Measurements from ENCODE around the gene TSC22D2.

Gene TSC22D2

DNA sequence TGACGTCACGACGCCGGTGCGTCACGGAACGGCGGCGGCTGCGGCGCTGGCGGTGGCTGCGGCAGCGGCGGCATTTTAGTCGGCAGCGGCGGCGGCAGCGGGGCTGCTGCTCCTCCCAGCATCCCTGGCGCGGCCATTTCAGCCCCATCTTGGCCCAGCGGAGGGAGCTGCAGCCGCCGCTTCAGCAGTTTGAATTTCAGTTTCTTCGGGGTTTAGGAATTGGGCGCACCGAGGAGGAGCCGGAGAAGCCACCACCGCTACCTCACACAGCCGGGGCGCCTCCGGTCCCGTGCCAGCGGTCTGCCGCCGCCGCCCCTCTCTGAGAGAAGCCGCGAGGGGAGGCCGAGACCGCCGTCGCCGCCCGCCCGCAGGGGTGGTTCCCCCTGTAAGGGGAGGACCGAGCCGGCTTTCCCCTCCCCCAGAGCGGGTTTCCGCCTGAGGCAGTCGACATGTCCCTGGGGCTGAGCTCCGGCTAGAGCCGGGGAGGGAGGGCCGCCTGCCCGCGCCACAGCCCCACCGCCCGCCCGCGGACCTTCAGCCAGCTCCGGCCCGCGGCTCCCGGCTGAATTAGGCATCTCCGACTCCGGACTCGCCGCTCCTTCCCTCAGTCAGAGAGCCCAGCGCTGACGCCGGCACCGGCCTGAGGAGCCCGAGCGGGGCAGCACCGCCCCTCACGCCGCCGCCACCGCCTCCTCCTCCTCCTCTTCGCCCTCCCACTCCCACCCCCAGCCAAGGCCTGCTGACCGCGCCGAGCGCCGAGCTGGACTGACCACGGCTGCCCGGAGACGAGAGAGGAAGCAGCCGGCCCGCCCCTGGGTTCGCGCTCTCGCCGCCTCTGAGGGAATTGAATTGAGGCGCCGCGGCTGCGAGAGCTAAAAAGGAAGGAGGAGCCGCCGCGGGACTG lies at the start of gene TSC22D2:
Gene TSC22D2 (plus strand): TSS at position 78 of the 904 bp plus-strand sequence. CDS start 1,053 bp downstream, outside the sequence.
- DNase-seq, result peak; percentile 98

DNA sequence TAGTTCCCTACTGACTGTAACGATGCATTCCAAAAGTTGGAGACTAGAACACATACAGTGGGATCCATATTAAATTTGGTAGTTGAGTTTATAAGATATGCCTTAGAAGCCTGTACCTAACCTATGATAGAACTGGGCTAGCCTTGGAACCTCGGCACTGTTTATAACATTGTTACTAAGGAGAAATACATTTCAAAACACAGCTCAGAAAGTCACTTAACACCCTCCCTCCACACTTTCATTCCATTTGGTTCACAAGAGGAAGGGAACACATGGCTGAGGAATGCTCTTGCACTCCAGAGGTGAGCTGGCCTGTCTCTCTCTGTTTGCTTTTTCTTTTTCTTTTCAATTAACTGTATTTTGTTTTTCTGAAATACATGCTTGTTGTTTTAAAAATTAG lies 48.7 kb upstream of the TSC22D2 start:
- no peak for DNase-seq

DNA sequence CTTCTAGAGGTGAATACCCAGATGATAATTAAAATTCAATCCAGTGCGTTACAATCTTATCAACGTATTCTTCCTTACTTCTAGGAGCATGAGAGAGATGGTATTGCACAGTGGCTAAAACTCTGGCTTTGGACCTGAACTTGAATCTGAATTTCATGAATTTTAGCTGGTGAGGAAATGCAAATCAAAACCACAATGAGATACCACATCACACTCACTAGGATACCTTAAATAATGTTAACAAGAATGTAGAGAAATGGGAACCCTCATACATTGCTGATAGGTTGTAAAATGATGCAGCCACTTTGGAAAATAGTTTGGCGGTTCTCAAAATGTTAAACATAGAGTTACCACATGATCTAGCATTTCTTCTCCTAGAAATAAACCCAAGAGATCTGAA lies 47.1 kb upstream of the TSC22D2 start:
- DNase-seq, result no peak

DNA sequence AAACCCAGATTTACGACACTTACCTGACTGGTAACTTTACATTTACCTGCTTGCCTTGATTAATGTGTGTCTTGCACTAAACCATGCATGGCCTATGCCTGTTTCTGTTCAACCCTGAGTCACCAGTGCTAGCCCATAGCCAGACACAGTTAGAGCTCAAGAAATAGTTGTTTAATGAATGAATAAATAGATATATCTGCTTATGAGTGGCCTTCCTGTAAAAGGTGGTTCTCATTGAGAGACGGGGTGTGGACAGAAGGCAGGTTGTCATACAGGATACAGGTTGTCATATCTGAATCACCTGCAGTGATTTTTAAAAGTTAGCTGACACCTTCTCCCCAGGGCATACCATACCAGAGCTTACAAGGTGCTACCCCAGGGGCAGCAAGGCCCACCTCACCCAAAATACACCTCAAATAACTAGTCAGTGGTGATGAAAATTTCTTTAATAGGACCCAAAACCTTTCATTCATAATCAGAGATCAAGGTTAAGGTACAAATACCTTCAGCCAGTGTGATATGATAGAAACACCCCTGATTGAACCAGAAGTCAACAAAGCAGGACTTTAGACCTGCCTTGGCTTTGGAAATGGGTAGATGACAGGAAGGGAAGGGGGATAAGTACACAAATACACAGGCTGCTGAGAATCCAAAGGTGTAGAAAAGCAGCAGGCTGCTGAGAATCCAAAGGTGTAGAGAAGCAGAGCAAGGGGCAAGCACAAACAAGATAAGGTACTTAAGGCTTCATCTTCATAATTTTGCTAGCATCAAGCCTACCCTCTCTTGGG lies 45.4 kb upstream of the TSC22D2 start:
- no peak for DNase-seq

DNA sequence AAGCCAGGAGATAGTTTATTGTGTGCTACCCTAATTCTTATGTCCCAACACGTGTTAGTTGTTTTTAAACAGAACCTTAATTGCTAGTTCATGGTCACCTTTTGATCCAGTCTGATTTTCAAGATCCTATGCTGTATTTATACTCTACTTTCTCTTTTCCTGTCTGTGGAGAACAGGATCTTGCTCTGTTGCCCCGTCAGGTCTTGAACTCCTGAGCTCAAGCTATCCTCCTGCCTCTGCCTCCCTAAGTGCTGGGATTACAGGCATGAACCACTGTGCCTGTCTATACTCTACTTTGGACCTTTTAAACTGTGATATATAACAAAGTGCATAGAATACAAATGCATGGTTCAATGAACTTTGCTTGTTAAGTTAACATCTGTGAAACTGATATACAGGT lies 44.7 kb upstream of the TSC22D2 start:
- DNase-seq, result no peak

DNA sequence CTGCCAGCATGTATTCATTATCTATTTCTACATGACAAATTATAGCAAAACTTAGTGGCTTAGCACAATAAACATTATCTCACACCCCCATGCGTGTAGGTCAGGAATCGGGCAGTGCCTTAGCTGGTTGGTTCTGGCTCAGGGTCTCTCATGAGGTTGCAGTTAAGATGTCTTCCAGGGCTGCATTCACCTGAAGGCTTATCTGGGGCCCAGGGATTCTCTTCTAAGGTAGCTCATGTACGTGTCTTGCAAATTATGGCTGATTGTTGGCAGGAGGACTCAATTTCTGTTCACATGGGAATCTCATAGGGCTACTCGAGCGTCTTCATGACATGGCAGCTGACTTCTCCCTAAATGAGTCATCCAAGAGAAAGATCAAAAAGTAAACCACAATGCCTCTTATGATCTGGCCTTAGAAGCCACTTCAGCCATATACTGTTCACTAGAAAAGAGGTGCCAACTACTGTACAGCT lies 42.9 kb upstream of the TSC22D2 start:
- DNase-seq, result no peak

DNA sequence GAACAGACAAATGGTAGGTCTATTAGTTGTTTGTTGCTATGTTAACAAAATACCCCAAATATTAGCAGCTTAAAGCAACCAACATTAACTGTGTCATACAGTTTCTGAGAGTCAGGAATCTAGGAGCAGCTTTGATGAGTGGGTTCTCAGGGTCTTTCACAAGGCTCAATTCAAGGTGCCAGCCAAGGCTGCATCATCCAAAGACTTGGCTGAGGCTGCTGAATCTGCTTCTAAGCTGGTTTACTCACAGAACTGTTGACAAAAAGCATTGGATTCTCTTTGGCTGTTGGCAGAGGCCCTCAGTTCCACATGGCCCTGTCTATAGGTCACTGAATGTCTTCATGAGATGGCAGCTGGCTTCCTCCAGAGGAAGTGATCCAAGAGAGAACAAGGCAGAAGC lies 40.3 kb upstream of the TSC22D2 start:
- no peak for DNase-seq

DNA sequence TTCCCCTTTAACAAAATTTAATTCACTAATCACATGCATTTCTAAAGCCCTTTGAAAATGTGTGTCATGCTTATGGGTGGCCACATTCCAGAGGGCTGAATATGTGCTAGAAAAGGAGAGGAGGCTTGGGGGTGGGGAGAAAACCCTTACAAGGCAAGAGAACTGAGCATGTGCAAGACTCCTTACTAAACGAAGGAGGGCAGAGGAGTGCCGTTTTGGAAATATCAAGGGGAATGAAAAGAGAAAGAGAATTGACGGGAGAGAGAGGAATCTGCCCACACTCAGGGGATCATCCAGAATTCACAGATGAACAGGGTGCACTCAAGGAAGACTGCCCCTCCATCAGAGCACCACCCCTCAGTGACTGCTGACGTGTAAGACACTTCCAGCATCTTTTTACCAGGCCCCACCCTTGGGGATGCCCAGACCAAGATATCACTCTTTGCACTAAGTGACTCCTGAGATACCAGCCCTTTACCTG lies 37.9 kb upstream of the TSC22D2 start:
- no peak for DNase-seq

DNA sequence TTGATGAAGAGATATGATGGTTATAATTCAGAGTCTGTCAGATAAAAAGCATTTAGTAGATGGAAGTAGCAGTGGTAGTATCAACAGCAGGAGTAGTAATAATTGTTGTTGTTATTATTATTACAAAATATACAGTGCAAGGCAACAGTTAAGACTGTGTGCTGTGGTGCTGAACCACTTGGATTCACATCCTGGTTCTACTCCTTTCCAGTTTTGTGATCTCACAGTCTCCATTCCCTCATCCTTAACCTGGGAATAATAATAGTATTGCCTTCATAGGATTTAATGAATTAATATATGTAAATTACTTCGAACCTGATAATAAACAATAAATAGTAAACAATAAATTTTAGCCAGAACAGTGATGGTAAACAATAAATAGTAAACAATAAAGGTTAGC lies 37.1 kb upstream of the TSC22D2 start:
- no peak for DNase-seq

DNA sequence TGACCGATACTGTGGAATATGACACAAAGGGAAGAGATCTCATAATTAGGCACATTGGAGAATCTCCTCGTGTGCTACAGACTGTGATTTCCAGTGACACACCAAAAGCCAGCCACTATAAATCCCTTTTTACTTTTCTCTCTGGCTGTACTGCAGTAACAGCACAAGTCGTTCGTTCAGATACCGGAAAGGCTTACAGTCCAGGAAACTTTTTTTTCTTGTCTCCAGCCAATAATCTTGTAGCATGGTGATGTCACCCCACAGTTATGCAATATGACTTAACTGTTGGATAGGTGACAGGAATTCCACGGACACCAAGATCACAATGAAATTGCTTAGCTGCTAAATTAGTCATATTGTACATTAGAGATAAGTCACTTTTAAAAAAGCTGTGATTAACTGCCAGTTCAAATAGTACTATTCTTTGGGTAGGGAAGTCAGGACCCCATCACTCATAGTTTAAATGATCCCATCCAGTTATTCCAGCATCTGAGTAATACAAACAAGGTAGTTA lies 36.3 kb upstream of the TSC22D2 start:
- no peak for DNase-seq

DNA sequence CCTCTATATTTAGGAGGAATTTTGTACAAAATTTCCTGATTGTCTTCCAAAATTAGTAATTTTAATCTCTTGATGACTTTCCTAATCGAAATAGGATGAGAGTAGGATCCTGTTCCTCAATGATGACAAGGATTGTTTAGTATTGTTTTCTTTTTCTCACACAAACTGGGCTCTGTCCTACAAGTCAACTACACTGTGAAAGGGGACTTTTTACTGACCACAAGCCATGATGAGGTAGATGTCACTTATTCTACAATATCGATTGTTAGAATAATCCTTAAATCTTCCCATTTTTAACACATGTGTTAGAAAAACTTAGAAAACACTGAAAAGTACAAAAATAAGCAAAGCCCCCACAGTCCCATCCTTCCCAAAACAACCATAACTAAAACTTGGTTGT lies 35.8 kb upstream of the TSC22D2 start:
- no peak for DNase-seq

DNA sequence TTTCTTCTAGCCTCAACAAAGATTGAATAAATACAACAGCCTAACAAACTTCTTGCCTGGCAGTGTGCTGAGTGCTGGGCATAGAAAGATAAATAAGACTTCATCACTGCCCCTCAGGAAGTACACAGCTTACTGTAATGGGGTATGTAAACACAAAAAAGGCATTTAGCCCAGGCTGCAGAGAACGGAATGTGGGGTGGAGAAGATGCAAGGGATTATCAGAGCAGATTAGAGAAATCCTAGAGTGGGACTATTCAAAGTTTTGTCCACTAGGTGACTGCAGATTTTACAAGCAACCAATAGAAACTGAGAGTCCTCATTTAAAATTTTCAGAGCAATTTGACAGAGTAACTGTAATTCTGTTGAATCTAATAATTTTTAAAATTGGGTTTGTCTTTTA lies 35.4 kb upstream of the TSC22D2 start:
- DNase-seq, result no peak

DNA sequence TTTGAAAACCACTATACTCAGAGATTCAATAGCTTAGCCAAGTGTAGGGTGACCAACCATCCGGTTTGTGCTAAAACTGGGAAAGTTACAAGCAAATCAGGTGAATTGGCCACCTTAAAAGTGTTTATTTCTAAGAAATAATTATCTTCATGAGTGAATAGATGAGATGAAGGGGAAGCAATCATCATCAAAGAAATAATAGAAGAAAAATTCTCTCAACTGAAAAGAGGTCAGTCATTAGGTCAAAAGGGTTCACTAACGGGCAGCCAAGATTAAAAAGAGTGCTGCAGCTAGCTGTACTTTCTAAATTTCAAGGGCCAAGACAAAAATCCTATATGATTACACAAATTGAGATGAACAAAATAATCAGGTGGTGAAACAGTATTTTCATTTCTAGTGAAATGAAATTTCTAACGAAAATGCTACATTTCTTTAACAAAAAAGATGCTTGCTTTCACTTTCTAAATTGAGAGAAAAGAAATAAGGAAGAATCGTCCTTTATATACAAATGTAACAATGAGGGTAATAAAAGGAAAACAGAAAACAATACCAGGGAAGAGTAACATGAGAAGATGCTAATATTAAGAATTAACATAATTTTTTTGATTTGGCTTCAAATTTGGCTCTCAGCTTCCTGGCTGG lies 34.7 kb upstream of the TSC22D2 start:
- DNase-seq, result no peak

DNA sequence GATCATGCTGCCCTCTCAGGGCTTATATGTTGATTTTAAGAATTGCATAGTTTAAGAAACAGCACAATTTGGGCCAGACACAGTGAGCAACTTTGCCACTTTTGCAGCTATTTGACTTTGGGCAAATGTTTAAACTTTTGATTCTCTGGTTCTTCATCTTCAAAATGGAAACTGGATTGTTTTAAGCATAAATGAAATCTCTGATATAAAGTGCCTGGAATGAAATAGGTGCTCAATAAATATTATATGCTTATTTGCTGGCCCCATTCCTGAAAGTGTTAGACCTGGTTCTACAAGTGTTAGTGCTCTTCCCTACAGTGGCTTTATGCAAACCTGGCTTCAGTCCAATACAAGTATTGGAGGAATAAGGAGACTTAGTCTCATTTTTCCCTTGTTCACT lies 33.1 kb upstream of the TSC22D2 start:
- no peak for DNase-seq

DNA sequence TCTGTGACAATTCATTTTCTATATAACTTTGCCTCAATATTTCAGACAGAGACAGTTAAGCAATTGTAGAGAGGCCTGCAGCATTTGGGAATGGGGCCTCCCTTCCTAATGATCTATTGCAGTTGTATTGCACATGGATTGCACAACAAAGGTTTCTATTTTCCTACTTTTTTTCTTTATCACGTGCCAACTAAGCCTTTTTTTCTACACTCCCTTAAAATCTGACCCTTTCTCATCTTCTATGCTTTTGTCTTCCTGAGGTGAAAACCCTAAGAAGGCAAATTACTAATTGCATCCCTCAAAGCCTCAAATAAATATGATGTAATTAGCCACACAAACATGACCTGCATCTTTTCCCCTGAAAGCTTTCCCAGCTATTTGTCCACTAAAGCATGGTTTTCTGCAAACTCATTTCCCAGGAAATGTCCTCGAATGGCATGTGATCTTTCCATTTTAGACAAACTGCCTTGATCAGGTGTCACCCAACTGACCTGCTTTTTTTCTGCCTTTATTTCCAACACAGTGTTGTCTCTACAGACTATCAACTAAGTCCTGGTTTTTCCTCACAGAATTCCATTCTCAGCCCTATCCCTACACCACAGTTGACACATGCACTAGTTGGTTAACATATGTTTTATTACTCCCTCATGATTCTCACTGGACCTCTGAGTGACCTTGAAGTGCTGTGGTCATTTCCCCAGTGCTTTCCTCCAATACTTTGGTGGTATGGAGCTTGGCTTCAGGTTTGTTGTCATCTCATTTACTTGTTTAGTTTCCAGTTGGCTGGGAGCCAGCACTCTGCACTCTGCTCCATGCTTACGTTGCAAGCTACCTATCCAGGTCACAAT lies 31.9 kb upstream of the TSC22D2 start:
- peak; percentile 51 for DNase-seq

DNA sequence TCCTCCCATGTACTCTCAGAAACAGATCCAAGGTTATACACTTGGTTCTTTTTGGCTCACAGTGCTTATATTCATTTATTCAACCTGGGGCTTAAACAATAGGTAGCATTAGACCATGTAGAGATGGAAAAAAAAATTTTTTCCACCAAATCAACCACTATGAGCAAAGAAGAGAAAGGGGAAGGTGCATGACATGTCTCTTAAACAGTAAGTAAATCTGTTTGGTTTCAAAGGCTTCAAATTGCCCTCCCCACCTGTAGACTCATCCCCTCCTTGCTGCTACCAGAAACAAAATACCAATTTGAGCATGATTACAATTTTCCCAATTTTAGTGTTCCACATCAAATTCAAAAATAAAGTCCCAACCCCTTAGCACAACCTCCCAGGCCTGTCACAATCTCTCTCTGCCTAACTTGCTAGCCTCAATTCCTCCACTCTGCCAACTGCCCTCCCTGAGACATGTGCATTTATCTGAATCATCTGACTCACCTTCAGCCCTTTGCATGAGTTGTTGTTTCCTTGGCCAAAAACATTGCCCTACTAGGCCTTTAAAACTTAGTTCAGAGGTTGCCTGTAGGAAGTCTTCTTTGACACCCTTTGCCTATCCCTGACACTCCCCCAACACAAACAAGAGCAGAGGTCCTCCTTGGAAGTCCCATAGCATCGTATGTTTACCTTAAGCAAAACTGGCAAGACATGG lies 30.3 kb upstream of the TSC22D2 start:
- no peak for DNase-seq

DNA sequence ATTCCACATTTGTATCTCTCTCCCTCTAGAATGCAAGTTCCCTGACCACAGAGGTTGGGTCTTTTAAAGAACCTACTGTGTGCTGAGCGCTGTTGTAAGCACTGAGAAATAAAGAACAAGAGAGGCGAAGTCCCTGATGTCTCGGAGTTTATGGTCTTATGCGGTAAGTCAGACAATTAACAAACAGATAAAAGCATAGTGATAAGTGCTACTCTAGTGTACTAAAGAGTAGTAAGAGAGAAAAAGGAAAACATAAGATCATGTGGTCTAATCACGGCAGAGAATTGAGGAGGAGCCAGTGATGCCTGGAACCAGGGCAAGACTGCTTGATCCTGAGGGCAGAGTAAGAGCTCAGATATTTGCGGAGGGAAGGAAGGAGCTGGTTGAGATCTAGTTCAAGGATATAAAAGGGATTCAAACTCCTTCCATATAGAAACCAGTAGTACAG lies 29.8 kb upstream of the TSC22D2 start:
- DNase-seq, result no peak

DNA sequence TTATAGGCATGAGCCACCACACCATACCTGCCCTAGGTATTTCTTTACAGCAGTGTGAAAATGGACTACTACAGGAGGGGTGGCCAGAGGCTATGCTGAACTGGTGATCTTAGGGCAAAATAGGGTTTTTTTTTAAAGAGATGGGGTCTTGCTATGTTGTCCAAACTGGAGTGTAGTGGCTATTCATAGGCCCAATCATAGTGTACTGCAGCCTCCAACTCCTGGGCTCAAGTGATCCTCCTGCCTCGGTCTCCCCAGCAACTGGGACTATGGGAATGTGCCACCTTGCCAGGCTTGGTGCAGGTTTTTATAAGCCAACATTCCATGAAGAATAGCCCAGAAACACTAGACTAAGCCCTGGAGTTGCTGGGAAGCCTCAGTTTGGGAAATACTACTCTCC lies 28.6 kb upstream of the TSC22D2 start:
- DNase-seq, result no peak

DNA sequence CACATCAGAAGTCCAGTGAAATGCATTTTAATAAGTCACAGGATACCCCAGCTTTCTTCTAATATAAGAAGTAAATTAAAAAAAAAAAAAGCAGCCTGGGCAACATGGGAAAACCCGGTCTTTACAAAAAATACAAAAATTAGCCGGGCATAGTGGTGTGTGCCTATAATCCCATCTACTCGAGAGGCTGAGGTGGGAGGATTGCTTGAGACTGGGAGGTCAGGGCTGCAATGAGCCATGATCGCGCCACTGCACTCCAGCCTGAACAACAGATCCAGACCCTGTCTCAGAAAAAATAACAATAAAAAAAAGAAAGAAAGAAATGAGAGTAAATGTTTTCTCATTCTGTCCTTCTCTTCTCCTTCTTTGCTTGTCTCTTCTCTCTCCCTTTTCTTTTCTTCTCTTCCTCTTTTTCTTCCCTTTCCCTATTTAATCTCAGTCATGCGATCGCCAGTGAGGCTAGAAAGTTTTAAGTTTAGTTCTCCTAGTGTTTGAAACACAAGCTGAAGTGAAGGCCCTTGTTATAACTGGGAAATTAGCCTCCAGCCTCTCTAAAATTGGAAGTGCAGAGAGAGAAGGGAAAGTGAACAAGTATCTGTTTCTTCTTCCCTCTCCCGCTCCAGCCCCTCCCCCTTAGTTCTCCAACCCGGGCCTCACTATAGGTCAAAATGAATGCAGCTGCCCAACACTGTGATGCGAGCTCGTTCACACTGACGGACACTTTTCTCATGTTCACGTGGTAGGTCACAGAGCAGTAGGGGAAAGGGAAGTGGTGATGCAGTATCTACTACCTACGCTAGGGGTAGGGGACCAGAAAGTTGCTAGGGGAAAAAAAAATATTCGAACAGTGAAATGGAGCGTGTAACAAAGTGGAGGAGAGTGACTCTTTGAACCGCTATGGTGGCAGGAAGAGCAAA lies 23.5 kb upstream of the TSC22D2 start:
- no peak for DNase-seq

Measured in COR-L47 (cell line).